MCF 10A (cell line): ENCODE results near the gene FAM217B. TPM values are rescaled to one million over a fixed set of nuclear protein-coding genes. Genes with fewer than 3 reads are reported as not detected.

Experiments used
- BruUV-seq: library from RNA; stranded (reverse); fragments of 400-500 nt; replicated peaks from 2 replicates; lab custom pipeline; 2021; lab: Mats Ljungman, UMichigan
- CTCF ChIA-PET: fragments of 300-600 bp; sonication (Branson Sonifier 250); formaldehyde crosslinking; extraction: SDS; loops from one replicate; lab custom pipeline; 2021; ENCODE audit warnings: antibody characterized with exemption, inconsistent platforms; lab: Yijun Ruan, JAX
- POLR2A ChIA-PET: fragments of 300-600, 350-650 bp; sonication (Branson Sonifier 250); formaldehyde crosslinking; extraction: SDS; loops from one replicate; lab custom pipeline; 2020; ENCODE audit warnings: antibody characterized with exemption, inconsistent platforms; lab: Yijun Ruan, JAX
- DNase-seq: peaks from one replicate; pipeline ENCODE4 v3.0.0-alpha.2; 2018; ENCODE audit not compliant: unreplicated experiment
- H3K27ac Mint-ChIP-seq: one replicate; pipeline ENCODE4 v1.8.0; 2022; ENCODE audit warnings: mild to moderate bottlenecking, low read depth, mixed read lengths; ENCODE audit not compliant: unreplicated experiment
- H3K27me3 Mint-ChIP-seq: one replicate; pipeline ENCODE4 v1.8.0; 2022; ENCODE audit warnings: mixed read lengths; ENCODE audit not compliant: insufficient read depth, unreplicated experiment
- H3K36me3 Mint-ChIP-seq: one replicate; pipeline ENCODE4 v1.8.0; 2022; ENCODE audit warnings: mild to moderate bottlenecking, moderate library complexity, mixed read lengths; ENCODE audit not compliant: insufficient read depth, unreplicated experiment
- H3K4me1 Mint-ChIP-seq: one replicate; pipeline ENCODE4 v1.8.0; 2022; ENCODE audit warnings: mixed read lengths; ENCODE audit not compliant: insufficient read depth, unreplicated experiment
- H3K4me3 Mint-ChIP-seq: one replicate; pipeline ENCODE4 v1.8.0; 2022; ENCODE audit warnings: mild to moderate bottlenecking, moderate library complexity, mixed read lengths; ENCODE audit not compliant: unreplicated experiment
- H3K9me3 Mint-ChIP-seq: one replicate; pipeline ENCODE4 v1.8.0; 2022; ENCODE audit warnings: mixed read lengths; ENCODE audit not compliant: unreplicated experiment
- CTCF ChIP-seq: fragments of 200-600 bp; IDR thresholded peaks from one replicate; pipeline ENCODE4 v1.8.0; 2022; ENCODE audit warnings: antibody characterized with exemption, mild to moderate bottlenecking; ENCODE audit not compliant: unreplicated experiment
- intact Hi-C: fragments of 100-400 bp; cut with micrococcal nuclease; formaldehyde crosslinking; loops from 2 replicates; pipeline ENCODE4 v1.14.1; 2022
- total RNA-seq: library from RNA; stranded (reverse); gene quantifications from 2 replicates; pipeline ENCODE4 v1.2.3, GENCODE V29; 2022

The FAM217B gene
- total RNA-seq, 1 experiment from 2014 or later = 5.6 TPM

DNA sequence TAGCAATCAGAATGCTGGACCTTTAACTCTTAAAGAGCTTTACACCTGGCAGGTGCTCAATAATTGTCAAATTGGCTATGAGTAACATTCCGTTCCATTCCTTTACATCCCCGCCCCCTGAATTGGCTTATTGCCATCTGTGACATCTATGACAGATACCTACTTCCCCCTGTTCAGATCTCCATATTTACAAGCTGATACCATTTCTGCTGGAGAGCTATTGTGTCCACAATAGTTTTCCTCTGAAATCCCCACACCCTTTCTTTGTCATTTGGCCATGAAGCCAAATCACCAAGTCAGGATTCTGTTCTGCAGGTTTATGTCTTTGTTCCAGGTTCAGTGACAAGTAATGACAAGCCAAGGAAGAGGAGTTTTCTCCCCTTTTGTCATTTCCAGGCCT is 21.2 kb downstream of the FAM217B start:
- intact Hi-C loops = no loop called here
- ChIA-PET POLR2A (interaction anchor here (0.7 to 4.0 kb wide), 4 partner anchors 9 to 21 kb away, joined by 3 to 32 read pairs (median 14); partner anchors contain the start of genes FAM217B and PPP1R3D), CTCF (interaction anchor here (0.7 to 22.6 kb wide), 6 partner anchors 9 to 91 kb away, joined by 4 to 360 read pairs (median 8); no protein-coding TSS in a partner anchor)
- DNase-seq = no peak
- Mint-ChIP-seq H3K27ac (no peak overlapping the region), H3K27me3 (no peaks in the 10 kb centered on the region), H3K4me3 (no peak overlapping the region), H3K36me3 (no peaks in the 10 kb centered on the region), H3K4me1 (peaks cover 12% of the 10 kb centered on the region), H3K9me3 (no peaks in the 10 kb centered on the region)
- no peak for TF ChIP-seq CTCF
- BruUV-seq = no TSS peak

- no TSS peak for BruUV-seq
- Mint-ChIP-seq H3K4me1 (peaks cover 12% of the 10 kb centered on the region), H3K4me3 (no peak overlapping the region), H3K27me3 (no peaks in the 10 kb centered on the region), H3K27ac (no peak overlapping the region), H3K9me3 (no peaks in the 10 kb centered on the region), H3K36me3 (no peaks in the 10 kb centered on the region)
- no peak for TF ChIP-seq CTCF
- no peak for DNase-seq
- ChIA-PET POLR2A (interaction anchor here (1.3 to 4.0 kb wide), 3 partner anchors 10 to 21 kb away, joined by 4 to 32 read pairs (median 23); partner anchors contain the start of genes FAM217B and PPP1R3D), CTCF (interaction anchor here (0.6 to 22.6 kb wide), 7 partner anchors 9 to 515 kb away, joined by 3 to 360 read pairs (median 4); no protein-coding TSS in a partner anchor)
- intact Hi-C loops = no loop called here
Measured at GRCh38 chr20:59962155-59962554, 22.0 kb downstream of the FAM217B start.

DNA sequence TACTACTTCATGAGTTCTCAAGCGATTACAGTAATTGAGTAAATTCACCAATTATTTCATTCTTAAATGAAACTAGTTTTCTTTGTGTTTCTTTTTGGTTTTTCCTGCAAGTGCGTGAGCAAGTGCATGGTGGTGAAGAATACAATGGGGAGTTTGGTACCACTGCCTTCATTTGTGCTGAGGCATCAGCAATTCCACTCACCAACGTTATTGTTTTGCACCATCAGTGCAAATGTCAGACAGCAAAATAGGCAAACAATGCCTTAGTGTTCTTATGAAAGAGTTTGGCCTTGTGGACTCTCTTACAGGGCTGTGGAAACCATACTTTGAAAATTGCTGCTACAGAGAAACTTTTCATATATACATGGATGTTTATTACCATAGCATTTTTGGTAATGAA is 26.2 kb downstream of the FAM217B start:
- H3K9me3 Mint-ChIP-seq = no peaks in the 10 kb centered on the region
- no peak overlapping the region for H3K4me3 Mint-ChIP-seq
- DNase-seq = no peak
- intact Hi-C loops = no loop called here
- BruUV-seq = no TSS peak
- ChIA-PET POLR2A (no interaction called here), CTCF (no interaction called here)
- H3K4me1 Mint-ChIP-seq = peaks cover 8% of the 10 kb centered on the region
- no peaks in the 10 kb centered on the region for H3K27me3 Mint-ChIP-seq
- H3K27ac Mint-ChIP-seq = no peak overlapping the region
- TF ChIP-seq CTCF = no peak
- no peaks in the 10 kb centered on the region for H3K36me3 Mint-ChIP-seq

DNA sequence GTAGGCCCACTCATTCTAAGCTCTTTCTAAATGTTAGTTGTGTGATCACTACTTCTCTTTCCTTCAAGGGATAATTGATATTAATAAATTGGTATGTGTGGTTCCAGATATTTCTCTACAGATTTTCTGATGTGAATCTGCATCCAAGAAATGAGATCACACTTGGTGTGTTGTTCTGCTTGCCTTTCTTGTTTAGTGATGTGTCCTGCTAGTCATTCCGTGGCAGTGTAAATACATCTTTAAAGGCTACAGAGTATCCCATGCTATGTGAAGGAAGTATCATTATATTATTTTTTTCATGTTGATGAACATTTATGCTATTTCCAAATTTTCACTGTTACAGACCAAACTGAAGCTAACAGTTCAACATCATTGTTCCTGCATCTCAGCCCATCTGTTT is 31.2 kb downstream of the FAM217B start:
- Mint-ChIP-seq H3K36me3 (no peaks in the 10 kb centered on the region), H3K9me3 (no peaks in the 10 kb centered on the region), H3K27me3 (no peaks in the 10 kb centered on the region), H3K4me1 (peaks cover 20% of the 10 kb centered on the region), H3K27ac (peak overlapping the region; percentile 80), H3K4me3 (peak overlapping the region; percentile 37)
- CTCF ChIA-PET = interaction anchor here (0.6 to 2.9 kb wide), 14 partner anchors 9 to 607 kb away, joined by 3 to 15 read pairs (median 4); partner anchors contain the start of genes FAM217B, PPP1R3D and SYCP2
- intact Hi-C loops = no loop called here
- no peak for DNase-seq
- TF ChIP-seq CTCF = no peak
- BruUV-seq = no TSS peak
- POLR2A ChIA-PET = interaction anchor here (0.8 to 4.2 kb wide), 16 partner anchors 10 to 1215 kb away, joined by 3 to 47 read pairs (median 6); partner anchors contain the start of genes FAM217B and PPP1R3D
